BE2C (cell line): ENCODE data around the gene SNTG2.

ENCODE experiments used
- DNase-seq: peaks from one replicate; pipeline ENCODE4 v3.0.0-alpha.2; 2020
- H3K27me3 ChIP-seq: fragments of 250-450 bp; sonication (Bioruptor Pico); 2 replicates; pipeline ENCODE4 v1.5.1; 2020; ENCODE audit warnings: mild to moderate bottlenecking
- H3K36me3 ChIP-seq: fragments of 250-450 bp; sonication (Bioruptor Pico); 2 replicates; pipeline ENCODE4 v1.5.1; 2020; ENCODE audit warnings: mild to moderate bottlenecking
- H3K4me1 ChIP-seq: fragments of 250-450 bp; sonication (Bioruptor Pico); 2 replicates; pipeline ENCODE4 v1.5.1; 2020
- H3K4me3 ChIP-seq: 2 replicates; pipeline ENCODE4 v1.5.1; 2011; ENCODE audit warnings: low read depth, low read length
- H3K9me3 ChIP-seq: fragments of 250-450 bp; sonication (Bioruptor Pico); 2 replicates; pipeline ENCODE4 v1.5.1; 2020
- CTCF ChIP-seq: IDR thresholded peaks from 2 replicates; pipeline ENCODE4 v1.5.1; 2012; ENCODE audit warnings: mild to moderate bottlenecking, low read depth, low read length

SNTG2 gene

GRCh38 chr2:1257334-1257733, 306.7 kb downstream of the SNTG2 start:
- Histone ChIP-seq H3K27me3 (no peaks in the 10 kb centered on the region), H3K4me1 (no peaks in the 10 kb centered on the region), H3K36me3 (no peaks in the 10 kb centered on the region), H3K4me3 (0 out of 2 replicates have a peak overlapping the region, but pooled peaks have one; percentile 6), H3K9me3 (no peaks in the 10 kb centered on the region)
- no peak for DNase-seq
- TF ChIP-seq CTCF: no peak

GRCh38 chr2:1259746-1260145, 309.1 kb downstream of the SNTG2 start:
- no peak for TF ChIP-seq CTCF

GRCh38 chr2:1262609-1263008, 312.0 kb downstream of the SNTG2 start:
- DNase-seq: no peak
- no peak for TF ChIP-seq CTCF
- Histone ChIP-seq H3K36me3 (no peaks in the 10 kb centered on the region), H3K4me1 (no peaks in the 10 kb centered on the region), H3K4me3 (no peak overlapping the region), H3K27me3 (no peaks in the 10 kb centered on the region), H3K9me3 (no peaks in the 10 kb centered on the region)

More at GRCh38 chr2:1259746-1260145, 309.1 kb downstream of the SNTG2 start:
- Histone ChIP-seq H3K4me1 (no peaks in the 10 kb centered on the region), H3K27me3 (no peaks in the 10 kb centered on the region), H3K9me3 (no peaks in the 10 kb centered on the region), H3K36me3 (no peaks in the 10 kb centered on the region), H3K4me3 (no peak overlapping the region)
- no peak for DNase-seq

- no peak overlapping the region for H3K4me3 ChIP-seq
- no peaks in the 10 kb centered on the region for H3K27me3 ChIP-seq
- TF ChIP-seq CTCF: no peak
- no peaks in the 10 kb centered on the region for H3K36me3 ChIP-seq
- no peaks in the 10 kb centered on the region for H3K9me3 ChIP-seq
- H3K4me1 ChIP-seq: no peaks in the 10 kb centered on the region
- DNase-seq: no peak
Measured at GRCh38 chr2:1265454-1265853, 314.8 kb downstream of the SNTG2 start.

GRCh38 chr2:1266351-1266750, 315.7 kb downstream of the SNTG2 start:
- H3K9me3 ChIP-seq: no peaks in the 10 kb centered on the region
- H3K4me1 ChIP-seq: no peaks in the 10 kb centered on the region
- DNase-seq: no peak
- H3K4me3 ChIP-seq: no peak overlapping the region
- H3K27me3 ChIP-seq: no peaks in the 10 kb centered on the region
- no peaks in the 10 kb centered on the region for H3K36me3 ChIP-seq
- no peak for TF ChIP-seq CTCF

GRCh38 chr2:1268034-1268433, 317.4 kb downstream of the SNTG2 start:
- no peak for DNase-seq
- TF ChIP-seq CTCF: no peak
- Histone ChIP-seq H3K36me3 (no peaks in the 10 kb centered on the region), H3K9me3 (no peaks in the 10 kb centered on the region), H3K4me1 (no peaks in the 10 kb centered on the region), H3K27me3 (no peaks in the 10 kb centered on the region), H3K4me3 (no peak overlapping the region)
